SKM-1 (cell line): ENCODE data around the gene DDX25.
A peak's percentile ranks its signal among the peaks of the same experiment; 100 is the strongest.

Experiments
- DNase-seq: peaks from one replicate; lab custom pipeline; 2025; ENCODE audit not compliant: unreplicated experiment; lab: John Stamatoyannopoulos, UW

The DDX25 gene

DNA sequence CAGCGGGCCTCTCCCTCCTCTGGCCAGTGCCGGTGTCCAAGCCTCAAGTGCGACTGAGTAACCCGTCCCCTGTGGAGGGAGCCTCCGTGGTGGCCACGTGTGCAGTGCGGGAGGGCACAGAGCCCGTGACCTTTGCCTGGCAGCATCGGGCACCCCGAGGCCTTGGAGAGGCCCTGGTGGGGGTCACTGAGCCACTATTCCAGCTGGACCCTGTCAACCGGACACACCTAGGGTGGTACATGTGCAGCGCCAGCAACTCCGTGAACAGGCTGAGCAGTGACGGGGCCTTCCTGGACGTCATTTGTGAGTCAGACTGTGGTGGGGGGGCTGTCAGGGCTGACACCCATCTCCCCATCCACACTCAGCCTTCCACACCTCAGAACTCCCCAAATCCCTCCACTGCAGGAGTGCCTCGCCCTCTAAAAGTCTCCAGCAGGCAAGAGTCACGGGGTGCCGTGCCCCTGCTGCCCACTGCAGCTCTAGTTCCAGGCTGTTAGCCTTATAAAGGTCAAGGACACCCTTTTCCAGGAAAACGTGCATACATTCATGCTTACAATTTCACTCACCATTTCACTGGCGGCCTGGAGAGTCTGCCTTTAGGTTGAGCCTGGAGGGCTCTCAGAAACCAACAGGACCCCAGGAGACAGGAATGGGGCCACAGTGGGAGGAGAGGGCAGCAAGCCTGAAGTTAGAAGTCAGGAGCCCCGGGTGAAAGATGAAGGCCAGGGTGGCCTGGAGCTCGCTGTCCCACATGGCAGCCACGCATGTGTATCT lies 44.2 kb downstream of the DDX25 start:
- DNase-seq: no peak

DNA sequence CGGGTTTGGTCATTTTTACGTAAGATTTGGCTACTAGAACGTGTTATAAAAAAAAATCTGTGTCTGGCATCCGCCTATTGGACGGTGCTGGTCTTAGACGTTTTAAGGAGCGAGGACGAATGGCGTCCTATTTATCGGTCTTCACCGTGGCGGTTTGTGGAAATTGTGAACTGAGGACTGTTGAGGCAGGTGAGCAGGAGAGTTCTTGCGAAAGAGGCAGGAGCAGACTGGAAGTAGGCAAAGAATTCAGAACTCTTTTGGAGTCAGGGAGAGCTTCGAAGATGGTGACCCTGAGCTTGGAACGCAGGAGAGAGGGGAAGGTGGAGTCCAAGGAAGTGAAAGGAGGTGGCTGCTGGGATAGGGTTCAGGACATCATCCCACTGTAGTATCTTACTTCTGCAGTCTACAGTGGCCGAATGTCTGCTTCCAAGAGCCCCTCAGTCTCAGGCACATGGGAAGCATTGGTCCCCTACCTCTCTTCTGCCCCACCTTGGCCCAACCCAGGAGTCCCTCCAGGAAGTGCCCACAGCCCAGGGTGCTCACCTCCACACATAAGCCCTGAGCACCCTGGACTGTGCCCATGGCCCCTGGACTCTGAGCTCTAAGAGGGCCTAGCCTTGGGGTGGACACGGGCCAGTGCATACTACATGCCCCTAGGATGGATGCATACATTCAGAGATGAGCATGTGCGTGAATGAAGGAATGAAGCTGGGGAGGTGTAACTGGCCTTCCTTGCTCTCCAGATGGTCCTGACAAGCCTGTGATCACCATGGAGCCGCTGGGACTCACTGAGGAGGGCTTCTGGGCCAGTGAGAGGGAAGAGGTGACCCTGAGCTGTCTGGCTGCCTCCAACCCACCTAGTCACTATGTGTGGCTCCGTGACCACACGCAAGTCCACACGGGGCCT lies 45.2 kb downstream of the DDX25 start:
- no peak for DNase-seq

GRCh38 chr11:125950178-125950490 lies 45.8 kb downstream of the DDX25 start:
- DNase-seq: no peak

DNA sequence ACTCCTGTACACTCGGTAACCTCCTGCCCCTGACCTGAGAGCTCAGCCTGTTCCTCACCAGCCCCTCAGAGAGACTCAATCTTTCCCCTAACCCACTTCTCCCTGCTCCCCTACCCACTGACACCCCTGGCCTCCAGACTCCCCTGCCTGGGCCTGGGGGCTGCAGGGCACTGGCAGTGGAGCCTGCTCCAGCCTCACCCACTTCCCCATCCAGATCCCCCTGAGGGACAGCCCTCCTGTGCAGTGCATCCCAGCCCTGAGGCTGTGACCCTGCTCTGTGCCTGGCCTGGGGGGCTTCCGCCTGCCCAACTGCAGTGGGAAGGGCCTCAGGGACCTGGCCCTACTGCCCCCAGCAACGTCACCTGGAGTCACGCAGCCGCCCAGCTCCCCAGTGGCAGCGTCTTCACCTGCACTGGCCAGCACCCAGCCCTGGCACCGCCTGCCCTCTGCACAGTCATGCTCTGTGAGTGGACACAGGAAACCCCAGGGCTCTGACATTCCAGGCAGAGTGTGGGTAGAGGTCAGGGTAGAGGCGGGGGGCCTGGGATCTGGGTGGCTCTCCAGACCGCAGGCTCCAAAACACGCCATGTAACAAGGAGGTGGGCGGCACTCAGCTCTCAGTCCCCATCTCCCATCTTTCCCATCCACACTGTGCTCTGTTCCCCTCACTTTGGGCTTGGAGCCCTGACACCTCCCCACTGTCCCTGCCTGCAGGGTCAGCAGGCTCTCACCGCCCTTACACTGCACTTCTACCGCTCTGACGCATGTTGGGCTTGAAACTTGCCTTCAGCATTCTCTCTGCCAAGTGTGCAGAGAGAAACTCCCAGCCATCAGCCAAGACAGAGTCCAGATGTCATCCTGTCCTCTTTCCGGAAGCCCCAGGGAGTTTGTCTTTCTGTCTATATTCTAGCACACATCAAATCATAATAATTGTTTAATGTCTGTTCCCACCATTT lies 46.7 kb downstream of the DDX25 start:
- no peak for DNase-seq

DNA sequence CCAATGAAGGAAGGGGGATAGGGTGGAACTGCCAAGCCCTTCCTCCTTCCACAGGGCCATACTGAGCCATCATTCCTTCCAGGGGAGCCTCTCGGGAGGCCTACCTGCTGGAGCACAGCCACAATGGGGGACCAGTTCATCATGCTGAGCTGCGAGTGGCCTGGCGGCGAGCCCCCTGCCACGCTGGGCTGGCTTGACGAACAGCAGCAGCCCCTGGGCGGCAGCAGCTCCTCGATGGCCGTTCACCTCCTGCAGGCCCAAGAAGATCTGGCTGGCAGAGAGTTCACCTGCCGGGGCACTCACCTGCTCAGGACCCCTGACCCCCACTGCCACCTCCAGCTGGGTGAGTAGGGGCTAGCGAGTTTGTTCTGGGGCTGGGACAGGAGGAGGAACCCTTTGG lies 47.4 kb downstream of the DDX25 start:
- DNase-seq: no peak

DNA sequence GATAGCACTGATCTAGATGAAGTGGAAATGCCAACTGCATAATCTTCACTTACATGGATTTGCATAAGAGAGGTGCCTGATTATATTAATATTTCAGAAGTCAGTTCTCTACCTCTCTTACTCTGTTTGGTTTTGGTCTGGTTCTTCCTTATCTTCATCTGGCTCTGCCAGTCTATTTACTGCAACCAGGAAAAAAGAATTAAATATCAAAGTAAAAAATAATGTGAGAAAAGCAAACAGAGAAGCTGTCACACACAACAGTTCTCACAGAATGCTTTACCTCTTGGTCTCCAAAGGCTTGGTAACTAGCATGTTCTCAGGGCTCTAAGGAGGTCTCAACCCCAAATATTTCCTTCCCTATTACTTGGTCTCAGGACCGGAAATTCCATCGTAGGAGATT lies 48.3 kb downstream of the DDX25 start:
- no peak for DNase-seq

- no peak for DNase-seq
These were observed 48.7 kb downstream of the DDX25 start for GRCh38 chr11:125952973-125953372.

DNA sequence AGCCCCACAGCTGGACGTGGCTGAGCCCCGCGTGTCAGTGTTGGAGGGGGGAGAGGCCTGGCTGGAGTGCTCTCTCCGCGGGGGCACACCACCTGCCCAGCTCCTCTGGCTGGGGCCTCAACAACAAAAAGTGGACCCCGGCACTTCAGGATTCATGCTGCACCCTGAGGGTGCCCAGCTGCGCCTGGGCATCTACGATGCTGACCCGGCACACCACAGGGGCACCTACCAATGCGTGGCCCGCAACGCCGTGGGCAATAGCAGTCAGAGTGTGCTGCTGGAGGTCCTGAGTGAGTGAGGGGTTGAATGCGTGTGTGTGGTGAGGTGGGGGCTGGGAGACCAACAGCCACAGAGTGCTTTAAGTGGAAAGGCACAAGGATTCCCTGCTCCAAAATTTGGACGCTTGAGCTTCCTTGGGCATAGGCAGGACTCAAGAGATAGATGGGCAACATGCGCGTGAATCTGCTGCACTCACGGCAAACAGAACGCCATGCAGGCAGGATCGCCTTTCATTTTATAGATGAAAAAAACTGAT lies 49.2 kb downstream of the DDX25 start:
- no peak for DNase-seq

DNA sequence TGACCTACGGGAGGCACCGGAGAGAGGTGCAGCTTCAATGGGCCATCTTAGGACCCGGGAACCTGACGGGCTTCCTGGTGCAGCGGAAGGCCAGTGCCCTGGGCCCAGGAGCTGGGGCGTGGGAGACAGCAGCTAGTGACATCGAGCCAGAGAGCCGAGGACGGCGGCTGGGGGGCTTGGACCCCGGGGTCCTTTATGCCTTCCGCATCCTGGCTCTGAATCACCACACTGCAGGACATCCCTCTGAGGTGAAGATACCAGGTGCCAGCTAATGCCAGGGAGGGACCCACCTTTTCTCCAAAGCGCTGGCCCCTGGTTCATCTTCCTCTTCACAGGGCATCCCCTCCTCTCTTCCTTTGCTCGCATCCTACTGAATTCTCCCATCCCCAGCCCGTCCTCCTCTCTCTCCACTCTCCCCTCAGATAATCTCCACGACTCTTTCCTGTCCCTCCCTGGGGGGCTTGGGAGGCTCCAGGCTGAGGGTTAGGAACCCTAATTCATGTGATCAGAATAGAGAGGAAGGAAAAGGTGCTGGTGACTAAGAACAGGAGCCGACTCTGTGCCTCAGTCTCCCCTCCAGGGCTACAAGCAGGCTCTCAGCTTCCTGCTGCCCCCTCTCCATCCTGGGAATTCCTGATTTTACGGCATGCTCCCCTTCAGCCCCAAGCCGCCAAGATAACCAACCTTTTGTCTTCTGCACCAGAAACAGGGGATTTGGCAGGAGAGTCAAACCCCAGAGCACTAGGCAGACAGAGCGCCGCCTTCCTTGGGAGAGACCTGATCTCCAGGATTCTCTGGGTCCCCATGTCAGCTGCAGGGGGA lies 50.0 kb downstream of the DDX25 start:
- DNase-seq: no peak

DNA sequence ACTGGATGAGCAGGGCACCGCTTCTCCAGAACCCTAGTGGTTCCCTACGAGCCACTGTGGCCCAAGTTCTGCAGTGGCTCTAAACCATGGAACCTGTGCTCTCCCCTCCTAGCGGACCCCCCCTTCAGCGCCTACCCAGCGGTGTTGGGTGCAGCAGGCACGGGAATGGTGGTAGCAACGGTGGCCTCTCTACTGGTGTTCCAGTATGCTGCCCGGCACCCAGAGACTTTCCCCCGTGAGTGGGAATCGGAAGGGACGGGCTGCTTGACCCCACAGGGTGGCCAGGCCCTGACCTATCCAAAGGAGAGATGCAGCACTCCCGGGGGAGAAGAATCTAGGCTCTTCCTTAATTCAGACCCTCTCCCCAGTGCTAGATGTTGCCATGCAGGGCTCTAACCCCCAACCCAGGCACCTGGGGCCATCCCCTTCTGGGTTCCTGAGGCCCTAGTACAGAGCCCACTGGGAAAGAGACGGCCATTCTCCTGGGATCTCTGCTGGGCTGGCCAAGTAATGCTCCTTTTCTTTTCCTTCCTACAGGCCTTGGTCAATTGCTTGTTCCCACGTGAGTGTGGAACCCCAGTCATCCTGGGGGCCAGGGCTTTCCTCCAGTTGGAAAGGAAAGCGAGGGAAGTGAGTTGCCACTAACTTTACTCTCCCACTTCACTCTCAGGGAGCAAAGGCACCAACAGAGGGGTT lies 50.8 kb downstream of the DDX25 start:
- DNase-seq: no peak

DNA sequence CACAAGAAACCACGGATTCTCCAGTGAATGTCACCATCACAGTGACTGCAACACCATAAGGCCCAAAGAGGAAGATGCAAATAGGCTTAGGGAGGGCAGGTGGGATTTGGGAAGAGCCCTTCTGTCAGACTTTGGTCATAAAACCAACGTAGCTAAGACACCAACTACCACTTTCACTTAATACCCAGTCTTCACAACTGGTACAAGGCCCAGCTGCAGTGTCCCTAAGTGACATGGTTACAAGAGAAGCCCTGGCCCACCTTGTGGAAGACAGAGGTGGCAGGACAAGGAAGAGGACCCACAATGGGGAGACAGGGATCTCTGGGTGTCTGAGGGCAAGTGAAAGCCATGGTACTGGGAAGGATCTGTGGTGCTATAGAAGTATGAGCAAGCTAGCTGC lies 51.5 kb downstream of the DDX25 start:
- peak; percentile 11 for DNase-seq

DNA sequence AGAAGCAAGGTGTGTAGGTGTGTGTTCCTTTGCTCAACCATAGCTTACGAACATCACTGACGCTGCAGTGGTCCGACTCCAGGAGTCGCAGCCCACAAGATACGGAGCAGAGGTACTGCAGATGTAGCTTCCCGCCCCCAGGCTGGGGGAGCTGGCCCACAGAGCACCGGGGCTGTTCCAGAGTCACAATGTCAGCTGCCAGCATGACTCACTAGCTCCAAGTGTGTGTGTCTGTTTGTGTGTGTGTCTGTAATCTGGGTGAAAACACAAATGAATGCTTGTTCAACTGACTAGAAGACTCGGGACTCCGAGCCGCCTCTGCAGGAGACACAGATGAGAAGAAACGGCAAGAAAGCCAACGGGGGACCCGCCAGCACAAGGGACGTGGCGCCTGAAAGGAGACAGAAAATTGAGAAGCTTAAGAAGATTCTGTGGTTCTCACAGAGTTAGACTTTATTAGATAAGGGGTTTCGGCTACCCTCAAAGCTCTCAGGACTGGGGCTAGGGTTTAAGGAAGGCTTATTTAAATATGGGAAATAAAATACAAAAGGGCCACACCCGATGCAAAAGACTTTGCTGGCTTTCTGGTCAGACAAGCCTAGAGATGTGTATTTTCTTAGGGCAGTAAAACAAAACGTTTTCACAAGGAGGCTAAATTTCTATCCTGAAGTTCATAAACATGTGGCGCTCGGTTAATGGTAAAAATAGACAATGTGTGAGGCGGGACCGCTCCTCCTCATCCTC lies 52.3 kb downstream of the DDX25 start:
- DNase-seq: no peak

DNA sequence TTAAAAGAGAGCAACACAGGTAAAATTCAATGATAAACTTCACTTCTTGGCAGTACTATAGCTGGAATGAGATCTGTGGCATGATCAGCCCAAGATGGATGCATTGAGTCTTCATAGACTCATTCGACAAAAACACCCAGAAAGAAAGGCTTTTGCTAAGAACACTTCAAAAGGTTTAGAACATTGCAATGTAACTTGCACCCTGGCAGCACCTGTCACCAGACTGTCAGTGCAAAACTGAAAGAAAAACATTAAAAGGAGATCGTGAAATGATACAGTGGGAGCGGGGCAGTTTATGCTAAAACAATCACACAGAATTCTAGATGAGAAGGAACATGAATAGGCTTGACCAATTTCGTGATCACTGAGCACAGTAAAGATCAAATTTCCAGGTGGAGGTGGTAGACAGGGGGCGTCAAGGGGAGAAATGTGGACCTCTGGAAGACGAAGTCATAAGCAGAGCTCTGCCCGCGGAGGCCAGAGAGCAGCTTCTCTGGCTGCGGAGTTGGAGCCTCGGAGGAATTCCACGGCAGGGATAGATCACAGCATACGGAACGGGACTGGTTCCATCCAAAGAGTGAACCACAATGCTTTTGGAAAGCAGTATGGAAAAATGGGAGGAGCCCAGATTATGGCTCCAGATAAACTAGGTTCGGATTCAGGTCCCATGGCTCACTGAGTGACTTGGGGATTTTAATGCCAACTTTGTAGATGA lies 53.5 kb downstream of the DDX25 start:
- DNase-seq: no peak

- no peak for DNase-seq
These were observed 54.6 kb downstream of the DDX25 start for GRCh38 chr11:125958872-125959400.

DNA sequence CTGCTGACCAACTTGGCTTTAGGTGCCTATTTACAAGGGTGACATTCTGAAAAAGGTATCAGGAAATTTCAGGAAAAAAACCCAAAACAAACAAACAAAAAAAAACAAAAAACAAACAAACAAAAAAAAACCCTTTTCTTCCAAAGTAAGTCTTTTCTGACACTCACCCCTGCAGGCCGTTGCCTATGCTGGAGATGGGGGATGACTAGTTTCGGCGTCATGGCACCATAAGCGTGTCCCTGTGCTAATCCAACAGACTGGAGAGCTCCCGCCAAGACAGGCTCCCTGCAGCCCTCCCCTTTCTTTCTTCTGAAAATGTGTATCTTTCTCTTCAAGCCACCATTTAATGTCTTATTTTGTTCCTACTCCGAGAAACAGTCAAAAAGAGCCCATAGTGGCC lies 55.2 kb downstream of the DDX25 start:
- no peak for DNase-seq

DNA sequence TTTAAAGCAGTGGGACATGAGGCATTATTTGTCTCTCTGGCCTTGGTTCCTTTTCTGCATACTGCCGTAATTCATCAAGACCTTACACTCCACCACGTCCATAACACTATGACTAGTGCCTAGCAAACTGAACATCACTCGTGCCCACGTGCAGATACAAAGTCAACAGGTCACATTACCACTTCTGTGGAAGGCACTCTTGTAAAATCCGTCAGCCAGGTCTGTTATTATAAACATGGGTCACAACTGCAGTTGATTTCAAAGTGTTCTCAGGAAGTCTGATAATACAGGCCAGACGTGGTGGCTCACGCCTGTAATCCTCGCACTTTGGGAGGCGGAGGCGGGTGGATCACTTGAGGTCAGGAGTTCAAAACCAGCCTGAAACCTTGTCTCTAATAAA lies 55.6 kb downstream of the DDX25 start:
- no peak for DNase-seq

GRCh38 chr11:125960771-125961170 lies 56.5 kb downstream of the DDX25 start:
- DNase-seq: no peak

DNA sequence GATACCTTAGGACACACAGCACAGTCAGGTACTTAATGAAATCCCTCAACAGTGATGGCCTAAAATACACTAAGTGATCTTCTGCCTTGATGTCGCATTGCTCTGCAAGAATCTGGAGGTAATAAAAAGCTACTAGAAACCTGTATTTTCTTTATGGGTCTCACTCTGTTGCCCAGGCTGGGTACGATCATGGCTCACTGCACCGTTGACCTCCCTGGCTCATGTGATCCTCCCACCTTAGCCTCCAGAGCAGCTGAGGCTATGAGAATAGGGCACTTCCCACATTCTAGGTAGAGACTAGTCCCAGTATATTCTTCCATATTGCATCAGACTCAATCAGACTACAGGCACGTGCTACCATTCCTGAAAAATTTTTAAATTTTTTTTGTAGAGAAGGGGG lies 63.2 kb downstream of the DDX25 start:
- DNase-seq: no peak
